ENCODE results near the gene BRDT.

Gene BRDT

GRCh38 chr1:91949356-91949699, at the start of gene BRDT:
TSS of gene BRDT (plus strand) at chr1:91949401. CDS start at chr1:91962755, 13,354 bp downstream.
- DNase-seq: no peak

GRCh38 chr1:91900562-91900961, 48.6 kb upstream of the BRDT start:
- DNase-seq: no peak

GRCh38 chr1:91901231-91901630, 48.0 kb upstream of the BRDT start:
- no peak for DNase-seq

- no peak for DNase-seq
Measured at GRCh38 chr1:91912266-91912665, 36.9 kb upstream of the BRDT start.

GRCh38 chr1:91913018-91913417, 36.2 kb upstream of the BRDT start:
- no peak for DNase-seq

- DNase-seq: no peak
Measured at GRCh38 chr1:91916046-91916445, 33.2 kb upstream of the BRDT start.

GRCh38 chr1:91916811-91917460, 32.3 kb upstream of the BRDT start:
- no peak for DNase-seq

- no peak for DNase-seq
Measured at GRCh38 chr1:91919962-91920361, 29.2 kb upstream of the BRDT start.

- DNase-seq: no peak
Measured at GRCh38 chr1:91924146-91924545, 25.1 kb upstream of the BRDT start.

GRCh38 chr1:91925644-91926435, 23.4 kb upstream of the BRDT start:
- no peak for DNase-seq

- no peak for DNase-seq
Measured at GRCh38 chr1:91928026-91928425, 21.2 kb upstream of the BRDT start.

GRCh38 chr1:91929250-91929649, 20.0 kb upstream of the BRDT start:
- no peak for DNase-seq

- no peak for DNase-seq
Measured at GRCh38 chr1:91937613-91938012, 11.6 kb upstream of the BRDT start.

- DNase-seq: no peak
Measured at GRCh38 chr1:91940496-91940895, 8.7 kb upstream of the BRDT start.

GRCh38 chr1:91944087-91944486, 5.1 kb upstream of the BRDT start:
- DNase-seq: no peak

- DNase-seq: no peak
Measured at GRCh38 chr1:91948097-91948496, 1.1 kb upstream of the BRDT start.

- DNase-seq: no peak
Measured at GRCh38 chr1:91948501-91949355, 473 bp upstream of the BRDT start.

- DNase-seq: no peak
Measured at GRCh38 chr1:91952187-91952586, 3.0 kb downstream of the BRDT start.

GRCh38 chr1:91958926-91959325, 9.7 kb downstream of the BRDT start:
- DNase-seq: no peak

- DNase-seq: no peak
Measured at GRCh38 chr1:91968334-91968733, 19.1 kb downstream of the BRDT start.

GRCh38 chr1:91979383-91979782, 30.2 kb downstream of the BRDT start:
- DNase-seq: no peak

GRCh38 chr1:91980663-91981062, 31.5 kb downstream of the BRDT start:
- no peak for DNase-seq

GRCh38 chr1:91981996-91982609, 32.9 kb downstream of the BRDT start:
- no peak for DNase-seq
